ENCODE results near the gene MYOF.
"Not testable (repeated sequence)": the region's sequence is repeated elsewhere in the genome, so short reads cannot be mapped to it uniquely, and the experiment has no call there.

The MYOF gene

GRCh38 chr10:93385345-93385744 is 96.8 kb downstream of the MYOF start:
- DNase-seq = no peak

GRCh38 chr10:93384006-93384405 is 98.1 kb downstream of the MYOF start:
- DNase-seq = no peak

GRCh38 chr10:93383562-93383981 is 98.6 kb downstream of the MYOF start:
- no peak for DNase-seq

GRCh38 chr10:93379731-93380575 is 102.2 kb downstream of the MYOF start:
- no peak for DNase-seq

GRCh38 chr10:93378997-93379730 is 103.0 kb downstream of the MYOF start:
- DNase-seq = no peak

GRCh38 chr10:93378039-93378438 is 104.1 kb downstream of the MYOF start:
- DNase-seq = no peak

- no peak for DNase-seq
Measured at GRCh38 chr10:93376372-93377293, 105.5 kb downstream of the MYOF start.

- no peak for DNase-seq
Measured at GRCh38 chr10:93370961-93371360, 111.2 kb downstream of the MYOF start.

GRCh38 chr10:93369588-93370164 is 112.5 kb downstream of the MYOF start:
- no peak for DNase-seq

GRCh38 chr10:93368210-93368609 is 113.9 kb downstream of the MYOF start:
- no peak for DNase-seq

GRCh38 chr10:93367664-93368063 is 114.5 kb downstream of the MYOF start:
- no peak for DNase-seq

GRCh38 chr10:93364966-93365365 is 117.2 kb downstream of the MYOF start:
- DNase-seq = no peak

- no peak for DNase-seq
Measured at GRCh38 chr10:93363891-93364648, 118.1 kb downstream of the MYOF start.

- not testable (repeated sequence) for DNase-seq
Measured at GRCh38 chr10:93358398-93358797, 123.7 kb downstream of the MYOF start.

GRCh38 chr10:93357680-93358079 is 124.5 kb downstream of the MYOF start:
- no peak for DNase-seq

GRCh38 chr10:93356516-93356915 is 125.6 kb downstream of the MYOF start:
- no peak for DNase-seq

GRCh38 chr10:93352638-93353383 is 129.3 kb downstream of the MYOF start:
- no peak for DNase-seq

- DNase-seq = no peak
Measured at GRCh38 chr10:93346694-93347093, 135.4 kb downstream of the MYOF start.

- no peak for DNase-seq
Measured at GRCh38 chr10:93346108-93346507, 136.0 kb downstream of the MYOF start.

- no peak for DNase-seq
Measured at GRCh38 chr10:93344691-93345090, 137.4 kb downstream of the MYOF start.

- no peak for DNase-seq
Measured at GRCh38 chr10:93342921-93343320, 139.2 kb downstream of the MYOF start.
